NCI-H2171 treated with DMSO at 0.1 percent for 48 hours (cell line): ENCODE measurements around the gene BMP10.

ENCODE experiments used
- DNase-seq: peaks from one replicate; lab custom pipeline; 2025; lab: John Stamatoyannopoulos, UW

BMP10 gene

GRCh38 chr2:68819556-68819955, 51.6 kb downstream of the BMP10 start:
- DNase-seq: no peak

DNA sequence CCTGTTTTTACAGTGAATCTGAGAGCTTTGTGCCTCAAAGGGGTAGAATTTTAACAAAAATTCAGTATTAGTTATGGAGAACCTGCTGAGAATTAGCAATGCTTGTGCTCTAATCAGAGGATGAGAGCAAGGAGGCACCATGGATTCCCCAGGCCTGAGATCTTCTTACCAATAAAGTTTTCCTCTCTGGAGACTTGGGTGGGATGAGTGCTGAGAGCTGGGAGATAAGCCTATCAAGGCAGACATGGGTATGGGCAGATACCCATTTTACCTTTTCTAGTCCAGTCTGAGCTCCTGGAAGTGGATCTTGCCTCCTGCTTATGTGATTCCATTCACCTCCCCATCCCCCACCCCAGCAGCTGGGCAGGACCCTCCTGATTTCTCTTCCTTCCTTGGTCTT, 53.9 kb downstream of the BMP10 start:
- no peak for DNase-seq
